H1 (cell line): ENCODE data around the gene LRRC37B. TPM values are rescaled to one million over a fixed set of nuclear protein-coding genes. Genes with fewer than 3 reads are reported as not detected.
"Not testable (repeated sequence)": the region's sequence is repeated elsewhere in the genome, so short reads cannot be mapped to it uniquely, and the experiment has no call there.

Source experiments
- CTCF ChIA-PET: fragments of 300-600 bp; sonication (Branson Sonifier 250); formaldehyde crosslinking; loops from one replicate; lab custom pipeline; 2021; ENCODE audit not compliant: partially characterized antibody; lab: Charles Lee
- POLR2A ChIA-PET: fragments of 300-600 bp; sonication (Branson Sonifier 250); formaldehyde crosslinking; loops from one replicate; lab custom pipeline; 2021; ENCODE audit warnings: inconsistent platforms; ENCODE audit not compliant: partially characterized antibody; lab: Charles Lee
- DNase-seq, 2 experiments: peaks; one replicate each; pipeline versions ENCODE4 v3.0.0 to v3.0.0-alpha.2; 2010 to 2022; ENCODE audit warnings: low spot score in 2 of 2, low read depth in 1 of 2, mixed read lengths in 1 of 2
- FAIRE-seq: peaks from 2 replicates; lab custom pipeline; 2011; peaks lifted over from hg19 to GRCh38; lab: Jason Lieb, UNC
- H2AFZ ChIP-seq: 2 replicates; pipeline ENCODE4 v1.8.1; 2012; ENCODE audit warnings: low read length, inconsistent platforms
- H2AK5ac ChIP-seq: 2 replicates; pipeline ENCODE4 v1.6.1; 2013; ENCODE audit warnings: low read depth, low read length
- H2BK120ac ChIP-seq: replicated peaks from 2 replicates; pipeline ENCODE3; 2013; ENCODE audit warnings: low read depth, low read length, inconsistent platforms
- H2BK12ac ChIP-seq: 2 replicates; pipeline ENCODE4 v1.6.1; 2013; ENCODE audit warnings: low read depth, low read length
- H2BK15ac ChIP-seq: 2 replicates; pipeline ENCODE4 v1.6.1; 2013; ENCODE audit warnings: low read length
- H2BK20ac ChIP-seq: 2 replicates; pipeline ENCODE4 v1.6.1; 2013; ENCODE audit warnings: low read length
- H2BK5ac ChIP-seq: 2 replicates; pipeline ENCODE4 v1.6.1; 2013; ENCODE audit warnings: low read depth, low read length
- H3K14ac ChIP-seq: 2 replicates; pipeline ENCODE4 v1.6.1; 2013; ENCODE audit warnings: inconsistent platforms; ENCODE audit not compliant: insufficient read length
- H3K18ac ChIP-seq: 2 replicates; pipeline ENCODE4 v1.6.1; 2013; ENCODE audit warnings: low read length; ENCODE audit errors: extremely low read depth
- H3K23ac ChIP-seq: 2 replicates; pipeline ENCODE4 v1.6.1; 2013; ENCODE audit warnings: inconsistent platforms; ENCODE audit not compliant: insufficient read length
- H3K23me2 ChIP-seq: 2 replicates; pipeline ENCODE4 v1.6.1; 2013; ENCODE audit warnings: low read depth, low read length
- H3K27ac ChIP-seq: 2 replicates; pipeline ENCODE4 v1.6.1; 2011; ENCODE audit warnings: low read depth, low read length, inconsistent platforms
- H3K27me3 ChIP-seq, 4 experiments: replicated peaks in 1 of 4; 1 replicate in 1 of 4; 2 replicates in 3 of 4; pipeline versions ENCODE4 v1.6.1 to v1.8.1; 2011 to 2013; ENCODE audit warnings: low read length in 3 of 4, mild to moderate bottlenecking in 3 of 4, inconsistent platforms in 2 of 4, mixed read lengths in 2 of 4, moderate library complexity in 1 of 4; ENCODE audit not compliant: control insufficient read depth in 3 of 4, insufficient read depth in 3 of 4; ENCODE audit errors: extremely low read depth in 1 of 4
- H3K36me3 ChIP-seq, 4 experiments: 2 replicates each; pipeline versions ENCODE4 v1.6.1 to v1.8.1; 2011 to 2013; ENCODE audit warnings: mild to moderate bottlenecking in 4 of 4, low read length in 3 of 4, moderate library complexity in 2 of 4, control low read depth in 1 of 4, inconsistent platforms in 1 of 4; ENCODE audit not compliant: insufficient read depth in 4 of 4, control insufficient read depth in 2 of 4
- H3K4ac ChIP-seq: replicated peaks from 2 replicates; pipeline ENCODE3; 2013; ENCODE audit warnings: low read length, low read depth, mixed read lengths, inconsistent platforms; ENCODE audit not compliant: insufficient read length
- H3K4me1 ChIP-seq, 4 experiments: replicated peaks in 1 of 4; 1 replicate in 1 of 4; 2 replicates in 3 of 4; pipeline versions ENCODE4 v1.6.1 to v1.8.1; 2011 to 2013; ENCODE audit warnings: low read length in 3 of 4, inconsistent platforms in 2 of 4, mixed read lengths in 1 of 4; ENCODE audit not compliant: insufficient read depth in 4 of 4, control insufficient read depth in 3 of 4
- H3K4me2 ChIP-seq, 2 experiments: 2 replicates each; pipeline versions ENCODE4 v1.6.1 to v1.8.1; 2011 to 2013; ENCODE audit warnings: low read depth in 2 of 2, low read length in 2 of 2, control low read depth in 1 of 2, inconsistent platforms in 1 of 2, mild to moderate bottlenecking in 1 of 2; ENCODE audit not compliant: insufficient read depth in 1 of 2
- H3K4me3 ChIP-seq, 4 experiments: fragments of 200-600, 300-600 bp in 1 of 4; sonication (generic), shearing (Covaris generic), sonication (Bioruptor Twin) in 1 of 4; 2 replicates each; pipeline versions ENCODE4 v1.5.1 to v1.8.1; 2011 to 2016; ENCODE audit warnings: low read length in 4 of 4, low read depth in 3 of 4, control low read depth in 2 of 4, inconsistent platforms in 2 of 4, mild to moderate bottlenecking in 2 of 4, mixed read lengths in 1 of 4, moderate library complexity in 1 of 4; ENCODE audit not compliant: insufficient read depth in 2 of 4; ENCODE audit errors: extremely low read depth in 1 of 4
- H3K56ac ChIP-seq: replicated peaks from 2 replicates; pipeline ENCODE3; 2013; ENCODE audit warnings: low read depth, mild to moderate bottlenecking, mixed read lengths, low read length, inconsistent platforms; ENCODE audit not compliant: insufficient read length
- H3K79me1 ChIP-seq: 2 replicates; pipeline ENCODE4 v1.6.1; 2013; ENCODE audit warnings: low read depth, low read length, control low read depth
- H3K79me2 ChIP-seq, 2 experiments: 2 replicates each; pipeline versions ENCODE4 v1.6.1 to v1.8.1; 2012 to 2013; ENCODE audit warnings: low read length in 2 of 2, mild to moderate bottlenecking in 2 of 2, inconsistent platforms in 1 of 2; ENCODE audit not compliant: insufficient read depth in 2 of 2, control insufficient read depth in 1 of 2
- H3K9ac ChIP-seq, 4 experiments: replicated peaks in 1 of 4; 1 replicate in 1 of 4; 2 replicates in 3 of 4; pipeline versions ENCODE4 v1.6.1 to v1.8.1; 2011 to 2013; ENCODE audit warnings: low read depth in 3 of 4, low read length in 3 of 4, control low read depth in 2 of 4, mild to moderate bottlenecking in 2 of 4, moderate library complexity in 2 of 4, inconsistent platforms in 1 of 4; ENCODE audit errors: extremely low read depth in 1 of 4
- H3K9me3 ChIP-seq, 2 experiments: 2 replicates each; pipeline versions ENCODE4 v1.6.1 to v1.8.1; 2012 to 2013; ENCODE audit warnings: mild to moderate bottlenecking in 2 of 2, moderate library complexity in 2 of 2, control low read depth in 1 of 2, inconsistent platforms in 1 of 2, low read depth in 1 of 2, low read length in 1 of 2, mixed read lengths in 1 of 2; ENCODE audit not compliant: insufficient read depth in 2 of 2
- H4K20me1 ChIP-seq, 2 experiments: replicated peaks in 1 of 2; 2 replicates each; pipeline versions ENCODE3 to v1.8.1; 2011 to 2013; ENCODE audit warnings: inconsistent platforms in 2 of 2, low read length in 2 of 2, mild to moderate bottlenecking in 1 of 2; ENCODE audit not compliant: insufficient read depth in 2 of 2, control insufficient read depth in 1 of 2
- H4K5ac ChIP-seq: 2 replicates; pipeline ENCODE4 v1.6.1; 2013; ENCODE audit warnings: low read length, low read depth, mixed read lengths, inconsistent platforms; ENCODE audit not compliant: insufficient read length
- H4K8ac ChIP-seq: 2 replicates; pipeline ENCODE4 v1.8.0; 2013; ENCODE audit warnings: mild to moderate bottlenecking, moderate library complexity, low read length, inconsistent platforms; ENCODE audit not compliant: insufficient read depth; ENCODE audit errors: extremely low read depth
- H4K91ac ChIP-seq: replicated peaks from 2 replicates; pipeline ENCODE3; 2013; ENCODE audit warnings: low read length, mixed read lengths, inconsistent platforms; ENCODE audit not compliant: insufficient read length
- ASH2L ChIP-seq: fragments of 200-600, 300-600 bp; sonication (generic); IDR thresholded peaks from one replicate; pipeline ENCODE4 v1.7.1; 2017; ENCODE audit warnings: low read length
- KDM1A ChIP-seq: fragments of 200-600, 300-600 bp; sonication (generic); IDR thresholded peaks from 2 replicates; pipeline ENCODE4 v1.7.1; 2016; ENCODE audit warnings: mild to moderate bottlenecking, low read length, borderline replicate concordance
- WGBS, 2 experiments: shearing (Covaris generic) in 1 of 2; methylation state at CpG; one replicate each; pipeline versions ENCODE4 v1.1.6 to v1.1.7; 2013 to 2015; ENCODE audit warnings: low lambda C conversion rate in 2 of 2, mixed read lengths in 2 of 2, inconsistent platforms in 1 of 2, low coverage in 1 of 2, missing lambda C conversion rate in 1 of 2; ENCODE audit not compliant: insufficient replicate concordance in 2 of 2, insufficient coverage in 1 of 2, insufficient read length in 1 of 2; ENCODE audit errors: extremely low coverage in 1 of 2, missing lambda C conversion rate in 1 of 2; 5-methylcytosine and 5-hydroxymethylcytosine counted together
- polyA plus RNA-seq, 7 experiments: library from polyadenylated mRNA; depleted of rRNA in 3 of 7; stranded (reverse) in 5 of 7; unstranded in 2 of 7; fragments of >200 nt in 5 of 7; fragments of 200-250 nt in 2 of 7; gene quantifications; 1 replicate in 5 of 7; 2 replicates in 1 of 7; 4 replicates in 1 of 7; pipeline versions ENCODE4 v1.2.1 to v1.2.3, GENCODE V29; 2011 to 2013; ENCODE audit warnings: missing spikeins in 2 of 7, mixed read lengths in 2 of 7
- total RNA-seq: library from RNA; stranded (reverse); fragmentation: NEBNext Ultra II Directional; extraction: Animal tissue kit (Norgen Biotek cat#: 25700); gene quantifications from 2 replicates; pipeline ENCODE4 v1.2.1, GENCODE V29; 2021

Gene LRRC37B
- total and polyA plus RNA-seq, 2 of the 8 experiments (the other 6 are each of a cell fraction or from before 2014, with no cell fraction given), result 16.0 to 19.0 TPM

DNA sequence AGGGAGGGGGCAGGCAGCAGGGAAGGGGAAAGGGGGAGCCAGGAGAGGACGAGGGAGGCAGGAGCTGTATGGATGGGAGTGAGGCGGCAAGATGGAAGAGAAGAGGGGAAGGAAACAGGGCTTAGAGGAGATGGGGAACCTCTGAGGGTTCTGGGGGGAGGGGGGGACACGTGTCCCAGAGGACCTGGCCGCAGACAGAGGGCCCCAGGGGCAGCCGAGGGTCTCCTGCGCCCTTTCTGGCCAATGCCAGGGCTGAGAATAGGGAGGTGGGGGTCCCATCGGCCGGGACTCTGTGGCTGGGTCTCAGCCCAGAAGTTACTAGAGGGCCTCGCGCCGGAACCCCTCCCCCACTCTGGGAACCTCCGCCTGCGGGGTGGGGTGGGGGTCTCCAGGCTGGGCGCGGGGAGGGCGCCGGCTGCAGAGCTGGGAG is 76.4 kb downstream of the LRRC37B start:
- H4K8ac ChIP-seq, H3K56ac ChIP-seq, H3K9me3 ChIP-seq, H3K27ac ChIP-seq, H2BK120ac ChIP-seq, H4K91ac ChIP-seq, H2BK15ac ChIP-seq, H3K79me1 ChIP-seq, H3K79me2 ChIP-seq, H2AFZ ChIP-seq, H3K27me3 ChIP-seq, H3K4ac ChIP-seq, H3K36me3 ChIP-seq, H3K23me2 ChIP-seq, H2BK5ac ChIP-seq, H2AK5ac ChIP-seq, H4K20me1 ChIP-seq, H3K23ac ChIP-seq, H2BK12ac ChIP-seq, H2BK20ac ChIP-seq, H3K14ac ChIP-seq, H3K4me1 ChIP-seq, FAIRE-seq, H4K5ac ChIP-seq, CTCF ChIA-PET, H3K18ac ChIP-seq: not testable (repeated sequence)
- H3K4me3 ChIP-seq, result peak overlapping the region; percentile 45 to 66 (median 46)
- H3K9ac ChIP-seq, result peak overlapping the region in 3 of 4 experiments; percentile 18 to 34 (median 21); a peak in 3 of 7 replicates
- POLR2A ChIA-PET, result interaction anchor here (0.6 kb wide), 2 partner anchors 76 to 103 kb away, joined by 3 read pairs; no protein-coding TSS in a partner anchor
- WGBS, 2 experiments, result no CpG with 5 or more reads among the region's 17 CpGs
- DNase-seq, result peak in 1 of 2 experiments; percentile 69
- peak overlapping the region in 1 of 2 experiments; percentile 59; a peak in 3 of 4 replicates for H3K4me2 ChIP-seq
- TF ChIP-seq ASH2L, result peak; percentile 33
- peak; percentile 63; the same call in 1 of the 2 replicates for TF ChIP-seq KDM1A
